ENCODE data around the gene PRDM11.
A peak's percentile ranks its signal among the peaks of the same experiment; 100 is the strongest.
"Not testable (repeated sequence)": the region's sequence is repeated elsewhere in the genome, so short reads cannot be mapped to it uniquely, and the experiment has no call there.

The PRDM11 gene

DNA sequence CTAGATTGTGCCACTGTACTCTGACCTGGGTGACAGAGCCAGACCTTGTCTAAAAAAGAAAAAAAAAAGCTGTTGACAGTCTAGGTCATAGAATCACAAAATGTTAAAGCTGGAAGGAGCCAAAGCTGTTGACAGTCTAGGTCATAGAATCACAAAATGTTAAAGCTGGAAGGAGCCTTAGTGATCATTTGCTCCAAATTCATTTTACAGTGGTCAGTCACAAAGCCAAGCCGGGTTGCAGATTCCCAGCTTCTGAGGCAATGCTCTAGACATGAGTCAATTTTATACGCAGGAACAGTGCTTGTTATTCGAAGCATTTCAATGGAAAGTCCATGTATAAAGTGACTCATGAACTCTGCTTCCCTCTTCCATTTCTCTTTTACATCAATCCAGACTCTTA, 92.3 kb downstream of the PRDM11 start:
- no peak for DNase-seq

DNA sequence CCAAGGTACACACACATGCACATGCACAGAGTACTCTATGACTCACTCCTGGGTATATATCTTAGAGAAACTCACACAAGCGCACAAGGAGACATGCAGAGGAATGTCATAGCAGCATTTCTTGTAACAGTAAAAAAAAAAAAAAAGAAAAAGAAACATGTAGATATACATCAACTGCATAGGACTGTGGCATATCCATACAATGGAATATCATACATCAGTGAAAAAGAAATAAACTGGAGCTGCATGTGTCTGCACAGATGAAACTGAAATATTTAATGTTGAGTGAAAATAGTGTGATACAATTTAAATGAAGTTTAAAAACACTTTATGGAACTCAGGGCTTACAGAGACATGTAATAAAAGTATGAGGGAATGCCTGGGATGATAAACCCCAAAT, 93.3 kb downstream of the PRDM11 start:
- DNase-seq: no peak

DNA sequence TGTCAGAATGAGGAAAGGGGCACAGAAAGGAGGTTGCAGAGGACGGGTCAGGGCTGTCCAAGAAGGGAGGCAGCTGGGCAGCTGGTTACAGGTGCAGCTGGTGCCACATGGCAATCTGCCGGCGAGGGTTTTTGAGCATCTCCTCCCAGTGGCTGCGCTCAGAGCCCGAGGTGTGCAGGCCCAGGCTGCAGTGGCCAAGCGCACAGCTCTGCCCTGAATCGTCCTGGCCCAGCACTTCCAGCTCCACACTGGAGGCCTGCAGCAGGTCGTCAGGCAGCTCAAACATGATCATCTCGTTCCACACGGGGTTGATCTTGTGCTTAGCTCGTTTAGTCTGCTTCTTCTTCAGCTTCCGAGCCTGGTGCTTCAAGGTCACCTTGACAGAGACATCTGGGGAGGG, 97.5 kb downstream of the PRDM11 start:
- DNase-seq: no peak

DNA sequence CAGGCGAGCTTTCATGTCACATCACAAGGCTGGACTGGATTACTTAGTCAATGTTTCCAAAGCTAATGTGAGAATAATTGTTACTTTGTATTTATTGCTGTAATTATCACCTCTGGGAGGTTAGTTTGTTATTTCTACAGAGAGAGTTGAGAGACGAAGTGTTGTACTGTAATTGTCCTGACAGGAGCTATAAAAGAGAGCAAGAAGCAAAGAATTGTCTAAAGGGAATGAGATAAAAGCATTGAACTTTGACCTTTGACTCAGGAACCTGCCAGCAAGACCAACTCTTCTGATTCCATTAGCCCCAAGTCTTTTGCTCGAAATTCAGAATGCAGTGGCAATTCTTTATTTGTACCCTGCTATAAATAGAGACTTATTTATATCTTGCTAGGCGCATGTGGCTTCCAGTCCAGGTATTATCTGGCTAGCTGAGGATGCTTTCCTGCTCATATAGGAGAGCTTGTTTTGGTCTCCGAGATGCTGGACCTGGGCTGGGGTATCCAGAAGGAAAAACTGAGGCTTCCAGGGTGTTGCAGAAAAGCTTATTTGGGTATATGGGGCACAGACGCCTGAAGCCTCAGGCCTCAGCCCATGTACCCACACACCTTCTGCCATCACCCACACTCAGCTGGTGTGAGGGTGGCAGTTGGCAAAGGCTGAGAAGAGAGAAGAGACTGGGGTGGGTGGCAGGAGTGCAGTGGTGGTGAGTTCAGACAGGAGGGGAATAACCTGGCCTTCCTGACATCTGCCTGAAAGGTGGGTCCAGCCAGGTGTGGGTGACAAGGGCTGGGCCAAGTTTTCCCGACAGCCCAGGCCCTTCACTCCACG, 99.0 kb downstream of the PRDM11 start:
- DNase-seq: no peak

DNA sequence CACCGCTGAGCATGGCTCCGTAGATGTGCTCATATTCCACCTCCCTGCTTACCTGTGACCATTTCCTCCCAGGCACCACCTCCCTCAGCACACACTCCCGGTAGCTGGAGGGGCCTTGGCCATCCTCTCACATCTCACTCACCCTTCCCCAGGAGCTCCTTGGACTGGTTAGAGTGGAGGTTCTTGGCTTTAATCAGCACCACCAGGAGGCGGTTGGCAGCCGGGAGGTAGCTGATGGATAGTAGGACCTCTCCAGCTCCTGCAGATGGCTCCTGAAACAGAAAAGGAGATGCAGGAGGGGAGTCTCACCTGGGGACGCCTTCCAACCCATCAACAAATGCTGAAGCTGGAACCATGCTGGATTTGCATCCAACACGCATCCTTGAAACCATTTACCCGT, 99.8 kb downstream of the PRDM11 start:
- no peak for DNase-seq

DNA sequence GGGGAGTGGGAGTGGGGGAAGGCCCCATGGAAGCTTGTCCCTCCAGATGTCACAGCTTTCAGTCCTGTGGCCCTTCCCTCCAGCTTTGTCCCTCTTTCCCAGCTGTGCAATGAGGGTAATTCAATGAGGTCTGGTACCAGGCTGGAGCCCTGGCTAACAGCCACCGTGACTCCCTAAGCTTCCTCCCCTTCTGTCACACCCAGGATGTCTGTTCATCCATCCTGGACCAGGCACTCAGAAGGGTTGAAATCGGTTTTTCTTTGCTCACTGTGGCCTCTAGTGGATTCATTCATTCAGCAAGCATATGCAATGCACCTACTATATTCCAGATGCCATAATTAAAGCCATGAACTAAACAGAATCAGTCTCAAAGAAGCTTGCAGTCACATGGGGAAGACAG, 101.0 kb downstream of the PRDM11 start:
- no peak for DNase-seq

DNA sequence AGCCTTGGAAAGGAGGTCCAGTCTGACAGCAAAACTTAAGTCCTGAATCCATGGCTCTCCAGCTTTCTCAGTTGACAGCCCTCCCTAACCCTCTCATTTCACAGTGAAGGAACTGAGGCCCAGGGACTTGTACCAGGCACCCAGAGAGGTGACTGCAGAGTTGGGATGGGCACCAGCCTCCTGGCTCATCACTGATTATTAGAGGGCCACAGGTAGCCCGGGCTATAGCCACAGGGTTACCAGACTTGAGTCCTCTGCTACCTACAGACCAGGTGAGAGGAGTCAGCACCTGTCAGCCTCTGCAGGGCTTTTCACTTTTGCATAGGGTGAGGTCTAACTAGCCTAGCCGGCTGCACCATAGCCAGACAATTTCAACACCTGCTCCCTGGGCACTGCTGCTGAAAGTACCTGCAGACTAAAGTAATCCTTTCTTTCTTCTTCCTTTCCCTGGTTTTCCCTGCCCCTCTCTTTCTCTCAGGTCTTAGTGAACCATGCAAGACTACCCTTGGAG, 102.1 kb downstream of the PRDM11 start:
- no peak for DNase-seq

DNA sequence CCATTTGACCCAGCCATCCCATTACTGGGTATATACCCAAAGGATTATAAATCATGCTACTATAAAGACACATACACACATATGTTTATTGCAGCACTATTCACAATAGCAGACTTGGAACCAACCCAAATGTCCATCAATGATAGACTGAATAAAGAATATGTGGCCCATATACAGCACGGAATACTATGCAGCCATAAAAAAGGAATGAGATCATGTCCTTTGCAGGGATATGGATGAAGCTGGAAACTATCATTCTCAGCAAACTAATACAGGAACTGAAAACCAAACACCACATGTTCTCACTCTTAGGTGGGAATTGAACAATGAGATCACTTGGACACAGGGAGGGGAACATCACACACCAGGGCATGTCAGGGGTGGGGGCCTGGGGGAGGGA, 102.9 kb downstream of the PRDM11 start:
- not testable (repeated sequence) for DNase-seq

DNA sequence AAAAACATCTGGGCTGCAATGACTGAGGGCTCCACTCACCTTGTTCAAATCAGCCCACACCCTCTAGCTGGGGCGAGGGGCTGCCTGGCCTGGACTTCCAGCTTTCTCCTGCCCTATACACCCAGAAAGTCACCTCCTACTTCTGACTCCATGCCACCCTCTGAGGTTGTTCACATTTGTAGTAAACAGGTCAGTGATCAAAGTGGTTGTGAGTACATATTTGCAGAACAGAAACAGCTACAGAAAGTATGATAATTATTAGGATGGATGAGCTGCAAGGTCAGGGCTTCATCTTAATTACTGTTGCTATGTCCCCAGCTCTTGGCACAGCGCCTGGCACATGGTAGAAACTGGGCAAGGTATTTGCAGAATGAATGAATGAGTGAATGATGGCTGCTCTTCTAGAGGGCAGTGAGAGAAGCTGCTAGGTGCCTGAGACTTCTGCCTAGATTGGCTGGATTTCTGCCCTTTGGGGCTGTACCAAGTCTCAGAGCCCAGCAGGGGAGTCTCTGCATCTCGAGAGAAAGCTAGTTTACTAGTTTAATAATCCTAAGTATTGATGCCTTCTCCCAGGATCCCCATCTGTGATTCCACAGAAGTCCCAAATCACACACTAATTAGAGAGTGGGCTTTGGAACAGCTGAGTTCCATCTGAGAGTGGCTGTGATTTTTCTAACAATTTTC, 103.7 kb downstream of the PRDM11 start:
- no peak for DNase-seq

DNA sequence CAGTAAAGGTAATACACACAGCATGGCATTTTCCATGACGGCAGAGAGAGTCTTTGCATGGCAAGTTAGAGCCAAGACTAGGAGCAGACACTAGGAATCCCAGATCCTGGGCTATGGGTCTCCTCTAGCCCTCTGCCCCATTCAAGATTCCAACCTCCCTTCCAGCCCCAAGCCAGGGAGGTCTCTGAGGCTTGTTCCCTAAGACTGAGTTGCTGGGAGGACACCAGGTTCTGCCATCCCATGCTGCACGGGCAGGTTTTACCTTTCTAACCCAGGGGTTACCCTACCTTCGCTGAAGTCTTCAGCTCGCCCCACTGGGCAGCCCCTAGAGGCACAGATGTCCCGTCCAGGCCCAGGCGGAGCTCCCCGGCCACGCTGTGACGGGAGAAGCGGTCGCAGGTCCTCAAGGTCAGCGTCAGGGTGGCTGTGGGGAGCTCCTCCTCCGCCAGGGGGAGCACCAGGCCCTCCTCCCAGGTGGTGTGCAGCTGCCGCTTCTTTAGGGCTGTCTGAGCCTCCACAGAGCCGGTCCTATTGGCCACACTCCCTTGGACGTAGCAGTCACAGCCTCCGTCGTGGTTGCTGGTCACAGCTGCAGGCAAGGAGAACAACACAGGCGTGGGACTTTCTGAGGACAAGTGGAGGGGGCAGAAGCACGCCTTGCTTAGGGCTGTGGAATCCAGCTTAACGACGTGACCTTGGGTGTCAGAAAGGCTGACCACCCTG, 105.9 kb downstream of the PRDM11 start:
- peak; percentile 74 to 75 for DNase-seq

DNA sequence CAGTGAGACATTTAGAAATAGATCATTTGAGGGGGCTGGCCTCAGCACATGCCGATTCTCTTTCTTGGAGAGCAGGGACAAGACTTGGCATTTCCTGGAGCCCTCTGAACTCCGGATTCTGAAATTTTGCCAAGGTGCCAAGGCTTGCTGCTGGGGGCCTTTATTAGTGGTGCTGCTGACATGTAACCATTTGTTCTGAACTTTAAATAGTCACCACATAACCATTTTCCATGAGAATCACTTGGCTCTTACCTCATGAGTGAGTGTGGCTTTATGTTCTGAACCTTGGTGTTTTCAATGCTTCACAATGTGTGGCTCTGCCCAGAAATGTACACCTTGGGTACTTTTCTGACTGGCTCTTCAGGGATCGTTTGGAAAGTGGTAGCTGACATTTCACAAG, 106.4 kb downstream of the PRDM11 start:
- no peak for DNase-seq

DNA sequence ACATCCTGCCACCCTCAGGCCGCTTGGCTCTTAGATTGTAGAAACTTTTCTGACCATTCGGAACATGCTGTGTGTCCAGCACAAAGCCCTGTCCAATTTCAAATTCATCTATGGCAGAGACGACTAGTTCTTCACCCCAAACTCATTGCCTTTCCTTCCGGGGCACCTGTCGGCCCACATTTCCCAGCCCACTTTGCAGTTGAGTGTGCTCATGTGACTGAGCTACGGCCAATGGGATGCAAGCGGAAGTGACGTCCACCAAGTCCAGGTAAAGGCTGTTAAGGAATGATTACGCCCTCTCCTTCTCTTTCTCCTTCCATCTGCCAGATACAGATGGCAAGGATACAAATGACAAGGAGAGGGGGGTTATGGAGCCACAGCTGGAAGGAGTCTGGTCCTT, 107.2 kb downstream of the PRDM11 start:
- no peak for DNase-seq

DNA sequence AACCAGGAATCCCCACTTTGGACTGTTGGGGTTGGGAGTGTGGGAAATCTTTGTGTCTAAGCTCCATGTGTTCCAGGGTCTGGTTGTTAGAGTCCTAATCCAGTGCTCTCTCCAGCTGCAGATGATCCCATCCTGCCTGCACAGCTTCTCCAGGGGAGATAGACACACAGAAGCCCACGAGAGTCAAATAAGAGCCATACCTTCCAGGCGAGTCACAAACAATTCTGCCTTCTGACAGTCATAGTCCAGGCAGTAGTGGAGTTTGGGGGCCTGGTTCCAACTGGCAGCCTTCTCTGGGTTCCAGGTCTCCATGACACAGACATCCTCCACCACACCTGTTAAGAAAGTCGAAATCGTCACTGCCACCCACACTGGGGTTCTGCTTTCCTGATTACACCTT, 107.6 kb downstream of the PRDM11 start:
- DNase-seq: no peak

DNA sequence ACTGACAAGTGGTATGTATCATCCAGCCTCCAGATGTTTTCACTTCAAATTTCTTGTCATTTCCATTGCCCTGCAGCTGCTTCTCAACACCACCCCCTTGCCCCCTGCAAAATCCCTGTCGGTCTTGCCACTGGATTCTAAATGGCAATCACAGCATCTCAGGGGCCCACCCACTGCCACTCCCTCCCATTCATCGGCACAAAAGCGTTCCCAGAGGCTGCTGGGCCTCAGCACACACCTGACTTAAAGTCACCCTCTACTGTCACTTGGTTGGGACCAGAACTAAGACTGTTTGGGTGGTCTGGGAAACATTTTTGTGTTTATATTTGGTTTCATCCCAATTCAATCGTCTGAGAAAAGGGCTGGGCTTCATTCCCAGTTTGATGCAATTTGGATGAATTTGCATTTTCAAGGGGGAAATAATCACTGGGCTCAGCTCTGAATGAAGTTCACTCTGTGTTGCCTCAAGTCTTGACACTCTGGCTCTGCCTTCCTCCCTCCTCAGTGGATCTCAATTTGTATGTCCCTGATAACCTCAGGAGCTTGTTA, 112.6 kb downstream of the PRDM11 start:
- no peak for DNase-seq

DNA sequence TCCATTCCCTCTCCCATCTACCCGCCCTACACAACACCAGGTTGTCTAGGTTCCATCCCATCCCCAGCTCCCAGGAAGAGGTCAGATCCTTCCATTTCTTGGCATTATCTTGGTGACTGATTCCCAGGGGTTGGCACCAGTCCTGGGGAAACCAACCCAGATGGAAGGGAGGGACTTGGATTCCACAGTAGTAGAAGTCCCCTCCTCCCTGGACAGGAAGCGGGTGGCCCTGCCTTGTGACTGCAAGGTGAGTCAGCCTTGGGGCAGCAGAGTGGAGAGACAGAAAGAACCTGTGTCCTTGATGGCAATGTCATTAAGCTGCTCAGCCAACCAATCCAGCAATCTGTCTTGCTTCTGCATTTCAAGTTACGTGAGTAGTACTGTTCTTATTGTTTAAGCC, 113.2 kb downstream of the PRDM11 start:
- no peak for DNase-seq

DNA sequence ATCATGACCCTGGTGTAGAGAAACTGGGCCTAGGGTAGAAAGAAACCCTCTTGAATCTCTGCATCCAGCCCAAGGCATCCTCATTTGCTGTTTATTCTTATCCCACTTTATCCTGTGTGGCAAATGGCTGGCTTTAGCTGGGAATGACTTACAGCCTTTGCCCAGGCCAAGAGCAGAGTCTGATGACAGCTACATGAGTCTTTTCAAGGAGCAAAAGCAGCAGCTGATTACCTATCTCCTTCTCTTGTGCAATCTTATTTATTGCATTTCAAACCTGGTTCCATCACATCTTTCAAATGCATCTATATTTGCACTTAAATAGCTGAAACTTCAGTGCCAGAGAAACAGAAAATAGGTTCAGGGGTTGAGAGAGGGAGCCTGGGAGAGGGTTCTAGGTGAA, 113.6 kb downstream of the PRDM11 start:
- no peak for DNase-seq

DNA sequence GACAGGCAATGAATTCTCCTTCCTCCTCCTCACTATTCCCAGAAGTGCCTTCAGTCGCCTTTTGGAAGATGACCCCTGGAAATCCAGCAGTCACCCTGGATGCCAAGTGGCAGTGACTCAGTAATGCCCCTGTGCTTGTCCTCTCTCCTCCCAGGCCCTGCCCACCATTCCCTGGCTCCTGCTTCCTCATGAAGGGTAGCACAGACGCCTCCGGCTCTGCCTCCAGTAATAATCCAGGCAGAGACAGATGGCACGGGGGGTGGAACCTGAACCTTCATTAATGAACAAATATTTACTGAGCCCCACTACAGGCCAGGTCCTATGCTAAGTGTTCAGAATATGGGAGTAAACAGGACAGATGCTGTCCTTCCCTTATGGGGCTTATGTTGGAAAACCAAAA, 116.5 kb downstream of the PRDM11 start:
- DNase-seq: peak in 1 of 2 experiments; percentile 55

DNA sequence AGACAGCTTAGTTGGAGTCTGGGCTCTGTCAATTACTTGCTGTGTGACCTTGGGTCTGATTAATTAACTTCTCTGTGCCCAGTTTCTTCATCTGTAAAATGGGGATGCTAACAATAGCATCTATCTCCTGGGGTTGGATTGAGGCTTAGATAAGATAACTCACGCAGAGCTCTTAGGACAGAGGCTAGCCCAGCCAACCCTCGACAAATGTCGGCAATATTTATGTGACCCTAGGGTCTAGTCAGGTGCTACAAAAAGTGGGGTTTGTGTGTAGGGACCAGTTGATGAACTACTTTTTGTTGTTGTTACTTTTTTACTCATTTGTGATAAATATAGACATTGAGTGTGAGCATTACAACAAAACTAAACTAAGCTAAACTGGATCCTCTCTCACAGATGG, 117.3 kb downstream of the PRDM11 start:
- no peak for DNase-seq

DNA sequence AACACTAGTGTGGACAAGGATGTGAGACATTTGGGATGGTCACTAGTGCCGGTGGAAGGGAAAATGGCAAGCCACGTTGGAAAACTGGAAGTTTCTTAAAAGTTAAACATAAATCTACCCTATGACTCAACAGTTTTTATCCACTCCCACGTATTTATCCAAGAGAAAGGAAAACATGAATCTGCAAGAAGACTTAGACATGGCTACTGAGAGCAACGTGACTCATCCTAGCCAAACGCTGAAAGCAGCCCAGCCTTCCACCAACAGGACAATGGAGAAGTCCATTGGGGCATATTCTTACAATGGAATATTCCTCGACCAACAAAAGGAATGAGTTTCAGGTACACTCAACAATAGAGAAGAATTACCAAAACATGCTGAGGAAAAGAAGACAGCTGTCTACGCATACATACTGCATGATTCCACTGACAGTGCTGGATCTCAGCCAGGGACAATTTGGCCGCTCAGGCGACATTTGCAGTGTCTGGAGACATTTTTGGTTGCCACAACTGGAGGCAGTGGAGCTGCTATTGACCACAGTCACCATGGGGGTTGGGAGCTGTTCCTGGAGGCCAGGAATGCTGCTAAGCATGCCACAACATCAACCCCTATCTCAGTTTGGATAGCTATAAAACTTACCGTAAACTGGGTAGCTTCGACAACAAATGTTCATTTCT, 118.5 kb downstream of the PRDM11 start:
- DNase-seq: peak; percentile 48 to 64

DNA sequence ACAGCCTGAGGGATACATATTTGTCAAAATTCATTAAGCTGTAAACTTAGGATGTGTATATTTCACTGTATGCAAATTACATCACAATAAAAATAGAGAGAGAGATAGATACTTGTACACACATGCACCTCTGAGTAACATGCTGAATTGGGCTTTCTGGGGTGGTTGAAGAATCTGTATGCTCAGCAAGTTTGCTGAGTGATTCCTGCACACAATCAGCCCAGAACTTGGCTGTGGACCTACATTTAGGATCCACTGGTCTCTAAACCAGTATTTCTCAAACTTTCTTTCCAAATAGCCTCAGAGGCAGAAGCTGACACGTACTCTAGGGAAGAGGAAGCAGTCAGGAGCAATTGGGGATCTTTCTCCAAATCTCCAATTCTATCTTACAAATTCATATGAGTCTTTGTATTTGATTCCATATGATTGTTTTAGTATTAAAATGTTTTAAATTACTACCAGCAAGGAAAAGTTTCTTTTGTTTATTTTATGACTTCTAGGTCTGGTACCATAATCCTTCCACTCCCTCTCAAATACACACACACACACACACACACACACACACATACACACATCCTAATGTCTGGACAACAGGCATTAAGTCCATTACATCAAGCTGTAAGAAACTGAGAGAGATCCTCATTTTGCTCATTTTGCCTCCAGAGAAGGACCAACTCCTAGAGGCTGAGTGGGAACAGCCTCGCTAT, 119.7 kb downstream of the PRDM11 start:
- DNase-seq: no peak

DNA sequence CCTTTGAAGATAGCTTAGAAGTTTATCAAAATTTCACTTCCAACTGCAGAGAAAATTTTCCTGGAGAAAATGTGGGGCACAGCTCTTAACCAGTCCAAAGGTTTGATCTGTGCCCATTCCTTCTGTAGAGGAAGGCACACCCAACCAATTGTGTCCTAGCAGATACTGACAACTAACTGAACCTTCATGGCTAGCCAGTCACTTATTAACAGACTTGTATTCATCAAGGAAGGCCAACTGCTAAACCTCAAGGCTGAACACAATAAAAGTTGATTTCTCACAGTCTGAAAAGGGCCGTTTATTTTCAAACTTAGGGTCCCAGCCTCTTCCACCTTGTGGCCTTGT, 120.2 kb downstream of the PRDM11 start:
- DNase-seq: no peak

DNA sequence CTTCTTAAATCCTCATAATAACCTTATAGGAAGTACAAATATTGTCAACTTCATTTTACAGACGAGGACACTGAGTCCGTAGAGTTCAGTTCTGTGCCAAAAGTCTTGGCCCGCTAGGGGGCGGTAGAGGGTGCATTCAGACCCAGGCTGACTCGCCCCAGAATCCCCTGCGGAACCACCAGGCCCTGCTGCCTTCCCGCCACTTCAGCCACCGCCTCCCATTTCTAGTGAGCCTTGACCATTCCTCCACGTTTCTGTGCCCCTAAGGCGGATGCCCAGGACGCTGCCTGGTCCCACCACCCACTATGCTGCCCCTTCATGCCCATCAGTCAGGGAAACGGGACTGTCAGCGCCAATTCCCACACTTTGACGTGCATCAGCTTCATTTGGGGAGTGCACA, 120.6 kb downstream of the PRDM11 start:
- DNase-seq: no peak
